ENCODE measurements around the gene ALK. TPM values are rescaled to one million over a fixed set of nuclear protein-coding genes. Genes with fewer than 3 reads are reported as not detected.
A peak's percentile ranks its signal among the peaks of the same experiment; 100 is the strongest.

The ALK gene
- total RNA-seq, 2 donors from 2014 or later: 0.13 to 0.46 TPM

DNA sequence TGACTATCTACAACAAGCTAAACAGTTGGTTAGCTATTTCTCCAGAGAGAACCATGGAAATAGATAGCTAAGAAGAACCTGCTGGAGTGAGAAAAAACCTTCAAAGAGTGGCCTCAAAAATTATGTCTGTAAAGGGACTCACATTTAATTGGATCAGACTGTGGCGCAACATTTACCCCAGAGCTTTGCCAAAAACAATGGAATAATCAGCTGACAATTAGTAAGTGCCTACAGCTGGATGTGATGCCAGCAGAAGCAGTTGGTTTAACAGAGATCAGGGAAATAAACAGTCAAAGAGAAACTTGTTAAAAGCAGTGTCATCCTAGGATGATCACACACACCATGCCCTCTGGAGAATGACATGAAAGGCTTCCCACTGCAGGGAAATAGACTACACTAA is 495.5 kb downstream of the ALK start:
- TF ChIP-seq, protein P1, sequence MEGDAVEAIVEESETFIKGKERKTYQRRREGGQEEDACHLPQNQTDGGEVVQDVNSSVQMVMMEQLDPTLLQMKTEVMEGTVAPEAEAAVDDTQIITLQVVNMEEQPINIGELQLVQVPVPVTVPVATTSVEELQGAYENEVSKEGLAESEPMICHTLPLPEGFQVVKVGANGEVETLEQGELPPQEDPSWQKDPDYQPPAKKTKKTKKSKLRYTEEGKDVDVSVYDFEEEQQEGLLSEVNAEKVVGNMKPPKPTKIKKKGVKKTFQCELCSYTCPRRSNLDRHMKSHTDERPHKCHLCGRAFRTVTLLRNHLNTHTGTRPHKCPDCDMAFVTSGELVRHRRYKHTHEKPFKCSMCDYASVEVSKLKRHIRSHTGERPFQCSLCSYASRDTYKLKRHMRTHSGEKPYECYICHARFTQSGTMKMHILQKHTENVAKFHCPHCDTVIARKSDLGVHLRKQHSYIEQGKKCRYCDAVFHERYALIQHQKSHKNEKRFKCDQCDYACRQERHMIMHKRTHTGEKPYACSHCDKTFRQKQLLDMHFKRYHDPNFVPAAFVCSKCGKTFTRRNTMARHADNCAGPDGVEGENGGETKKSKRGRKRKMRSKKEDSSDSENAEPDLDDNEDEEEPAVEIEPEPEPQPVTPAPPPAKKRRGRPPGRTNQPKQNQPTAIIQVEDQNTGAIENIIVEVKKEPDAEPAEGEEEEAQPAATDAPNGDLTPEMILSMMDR (conservative IDR thresholded peaks at IDR 0.05): no peak
- Histone ChIP-seq H3K9me3 (ENCODE audit: control insufficient read depth, low read length) (no peaks in the 10 kb centered on the region), H3K9ac (ENCODE audit: extremely low read depth, low read length, poor library complexity, severe bottlenecking) (no peak overlapping the region), H3K27me3 (ENCODE audit: control insufficient read depth, insufficient read depth, low read length, poor library complexity, severe bottlenecking) (no peaks in the 10 kb centered on the region), H3K36me3 (ENCODE audit: control insufficient read depth, insufficient read depth, low read length) (no peaks in the 10 kb centered on the region), H3K4me1 (ENCODE audit: control insufficient read depth, insufficient read depth, low read length) (peaks cover 4% of the 10 kb centered on the region), H3K27ac (ENCODE audit: low read depth, low read length) (peak overlapping the region; percentile 40), H3K4me3 (ENCODE audit: low read length) (no peak overlapping the region)
- Mint-ChIP-seq H3K27me3 (ENCODE audit: insufficient read depth) (peaks cover 3% of the 10 kb centered on the region), H3K4me3 (no peak overlapping the region), H3K9me3 (no peaks in the 10 kb centered on the region), H3K4me1 (peaks cover 15% of the 10 kb centered on the region), H3K36me3 (ENCODE audit: low read depth) (no peaks in the 10 kb centered on the region), H3K27ac (no peak overlapping the region)
- no peak for DNase-seq
- 96 to 100% methylated on average over 1 of the region's 1 CpG for WGBS, 2 experiments (ENCODE audit: insufficient coverage in 1 of 2, insufficient read length in 1 of 2)

DNA sequence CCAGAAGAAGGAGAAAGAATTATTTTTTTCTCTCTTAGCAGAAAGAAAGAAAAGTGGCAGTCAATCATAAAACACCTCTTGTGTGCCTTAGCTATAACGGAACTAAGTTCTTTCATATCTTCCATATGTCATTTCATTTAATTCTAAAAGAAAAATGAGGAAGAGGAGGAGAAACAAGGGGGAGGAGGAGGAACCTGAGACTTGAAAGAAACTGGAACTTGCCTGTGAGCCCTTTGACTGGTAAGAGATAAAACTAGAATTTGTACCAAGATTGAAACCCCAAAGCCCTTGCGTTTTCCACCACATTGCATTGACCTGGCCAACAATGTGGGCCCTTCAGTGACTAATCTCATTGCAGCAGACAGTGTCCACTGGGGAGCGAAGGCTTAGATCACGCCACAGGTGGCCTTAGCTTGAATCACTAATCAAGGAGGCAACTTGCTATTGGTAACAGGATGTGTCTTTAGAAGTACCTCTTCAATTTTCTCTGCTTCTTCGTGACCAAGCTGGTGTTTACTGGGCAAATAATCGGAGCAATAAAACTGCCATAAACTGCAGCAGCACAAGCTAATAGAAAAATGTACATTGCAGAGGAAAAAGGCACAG is 498.2 kb downstream of the ALK start:
- Histone ChIP-seq H3K4me1 (ENCODE audit: control insufficient read depth, insufficient read depth, low read length) (peaks cover 4% of the 10 kb centered on the region), H3K4me3 (ENCODE audit: low read length) (no peak overlapping the region), H3K27ac (ENCODE audit: low read depth, low read length) (no peak overlapping the region), H3K27me3 (ENCODE audit: control insufficient read depth, insufficient read depth, low read length, poor library complexity, severe bottlenecking) (no peaks in the 10 kb centered on the region), H3K36me3 (ENCODE audit: control insufficient read depth, insufficient read depth, low read length) (no peaks in the 10 kb centered on the region), H3K9ac (ENCODE audit: extremely low read depth, low read length, poor library complexity, severe bottlenecking) (no peak overlapping the region), H3K9me3 (ENCODE audit: control insufficient read depth, low read length) (no peaks in the 10 kb centered on the region)
- H3K27me3 Mint-ChIP-seq (ENCODE audit: insufficient read depth): peaks cover 6% of the 10 kb centered on the region
- no peaks in the 10 kb centered on the region for H3K36me3 Mint-ChIP-seq (ENCODE audit: low read depth)
- TF ChIP-seq, protein P1 (conservative IDR thresholded peaks at IDR 0.05): no peak
- no peak overlapping the region for H3K4me3 Mint-ChIP-seq
- H3K9me3 Mint-ChIP-seq: no peaks in the 10 kb centered on the region
- 70 to 73% methylated on average over 5 of the region's 6 CpGs for WGBS, 2 experiments (ENCODE audit: insufficient coverage in 1 of 2, insufficient read length in 1 of 2)
- DNase-seq: no peak
- peaks cover 19% of the 10 kb centered on the region for H3K4me1 Mint-ChIP-seq
- H3K27ac Mint-ChIP-seq: no peak overlapping the region

DNA sequence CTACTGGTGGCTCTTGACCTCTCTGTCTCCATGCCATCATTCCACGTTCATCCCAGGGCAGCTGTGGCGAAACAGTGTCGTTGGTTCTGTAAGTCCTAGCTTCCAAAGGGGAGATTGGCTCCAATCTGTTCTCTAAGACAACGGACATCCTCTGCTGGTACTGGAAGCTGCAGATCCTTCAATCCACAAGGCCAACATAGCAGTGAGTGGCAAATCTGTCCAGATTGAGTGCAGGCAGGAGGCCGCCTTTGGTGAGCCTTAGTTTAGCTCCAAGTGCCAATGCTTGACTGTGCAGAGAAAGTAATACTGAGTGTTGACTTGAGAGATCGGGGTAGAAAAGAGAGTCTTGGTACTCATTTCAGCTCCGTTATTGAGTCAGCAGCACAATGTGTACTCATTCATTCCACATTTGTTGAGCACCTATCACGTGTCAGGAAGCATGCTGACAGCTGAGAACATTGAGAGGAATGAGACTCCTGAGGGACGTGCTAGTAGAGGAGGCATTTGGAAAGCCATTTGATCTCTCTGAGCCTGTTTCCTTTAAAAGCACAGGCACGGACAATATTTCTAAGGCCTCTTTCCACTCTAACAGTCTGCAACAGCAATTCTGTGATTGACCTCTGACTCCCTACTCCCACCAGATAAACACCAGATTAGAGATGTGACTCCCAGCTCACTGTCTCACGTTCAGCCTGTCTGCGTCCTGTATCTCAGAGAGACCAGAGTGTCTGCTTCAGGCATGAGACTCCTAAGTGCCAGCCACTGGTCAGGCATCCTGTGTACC is 500.2 kb downstream of the ALK start:
- H3K27ac Mint-ChIP-seq: no peak overlapping the region
- H3K4me3 Mint-ChIP-seq: no peak overlapping the region
- Histone ChIP-seq H3K4me3 (ENCODE audit: low read length) (no peak overlapping the region), H3K4me1 (ENCODE audit: control insufficient read depth, insufficient read depth, low read length) (peaks cover 4% of the 10 kb centered on the region), H3K27me3 (ENCODE audit: control insufficient read depth, insufficient read depth, low read length, poor library complexity, severe bottlenecking) (no peaks in the 10 kb centered on the region), H3K9ac (ENCODE audit: extremely low read depth, low read length, poor library complexity, severe bottlenecking) (no peak overlapping the region), H3K9me3 (ENCODE audit: control insufficient read depth, low read length) (no peaks in the 10 kb centered on the region), H3K27ac (ENCODE audit: low read depth, low read length) (peak overlapping the region; percentile 68), H3K36me3 (ENCODE audit: control insufficient read depth, insufficient read depth, low read length) (no peaks in the 10 kb centered on the region)
- H3K27me3 Mint-ChIP-seq (ENCODE audit: insufficient read depth): peaks cover 6% of the 10 kb centered on the region
- DNase-seq: no peak
- TF ChIP-seq, protein P1 (conservative IDR thresholded peaks at IDR 0.05): no peak
- H3K9me3 Mint-ChIP-seq: no peaks in the 10 kb centered on the region
- no peaks in the 10 kb centered on the region for H3K36me3 Mint-ChIP-seq (ENCODE audit: low read depth)
- H3K4me1 Mint-ChIP-seq: peaks cover 19% of the 10 kb centered on the region
- WGBS, 2 experiments (ENCODE audit: insufficient coverage in 1 of 2, insufficient read length in 1 of 2): 86 to 90% methylated on average over 12 of the region's 12 CpGs
